NCI-H2196 treated with DMSO at 0.1 percent for 48 hours (cell line): ENCODE results near the gene ZNF516.

Source experiments
- DNase-seq: peaks from one replicate; lab custom pipeline; 2025; ENCODE audit not compliant: unreplicated experiment; lab: John Stamatoyannopoulos, UW

ZNF516 gene

DNA sequence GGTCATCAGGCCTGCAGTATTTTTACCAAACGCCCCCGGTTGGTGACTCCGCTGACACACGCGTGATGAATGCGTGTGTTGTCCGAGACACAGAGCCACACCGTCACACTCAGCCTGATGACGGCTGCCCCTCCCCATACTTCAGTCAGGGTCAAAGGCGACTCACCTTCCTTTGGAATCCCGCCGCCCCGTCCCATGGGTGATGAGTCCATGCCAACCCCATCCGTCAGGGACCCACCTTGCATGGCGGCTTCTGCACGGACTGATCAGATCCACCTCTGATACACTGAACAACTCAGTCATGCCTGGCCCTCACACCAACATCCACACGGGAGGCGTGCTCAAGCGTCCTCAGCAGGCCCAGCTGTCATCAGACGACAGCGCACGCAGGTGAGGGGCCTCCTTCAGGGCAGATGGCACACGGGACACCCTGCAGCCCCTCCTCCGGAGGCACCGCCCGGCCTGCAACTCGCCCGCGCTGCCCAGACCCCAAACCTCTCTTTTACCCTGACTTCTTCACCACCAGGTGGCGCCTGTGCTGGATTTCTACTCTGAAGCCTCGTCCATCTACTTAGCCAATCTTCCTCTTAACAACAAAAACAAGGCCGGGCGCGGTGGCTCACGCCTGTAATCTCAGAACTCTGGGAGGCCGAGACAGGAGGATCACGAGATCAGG lies 89.2 kb downstream of the ZNF516 start:
- peak; percentile 21 for DNase-seq

DNA sequence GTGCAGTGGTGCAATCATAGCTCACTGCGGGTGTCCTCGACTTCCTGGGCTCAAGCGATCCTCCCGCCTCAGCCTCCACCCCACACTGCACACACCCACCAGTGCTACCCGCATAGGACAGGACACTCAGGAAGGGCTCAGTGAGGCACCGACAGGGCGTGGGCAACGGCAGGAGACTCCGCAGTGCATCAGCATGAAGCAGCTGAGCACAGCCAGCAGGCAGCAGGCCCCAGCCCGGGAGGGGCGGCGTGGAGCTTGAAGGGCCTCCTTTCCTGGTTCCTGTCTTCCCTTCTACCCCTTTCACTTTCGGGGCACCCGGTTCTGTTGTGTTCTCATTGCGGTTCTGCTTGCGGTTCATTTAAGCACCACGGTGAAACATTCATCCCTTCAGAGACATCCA lies 89.8 kb downstream of the ZNF516 start:
- no peak for DNase-seq

DNA sequence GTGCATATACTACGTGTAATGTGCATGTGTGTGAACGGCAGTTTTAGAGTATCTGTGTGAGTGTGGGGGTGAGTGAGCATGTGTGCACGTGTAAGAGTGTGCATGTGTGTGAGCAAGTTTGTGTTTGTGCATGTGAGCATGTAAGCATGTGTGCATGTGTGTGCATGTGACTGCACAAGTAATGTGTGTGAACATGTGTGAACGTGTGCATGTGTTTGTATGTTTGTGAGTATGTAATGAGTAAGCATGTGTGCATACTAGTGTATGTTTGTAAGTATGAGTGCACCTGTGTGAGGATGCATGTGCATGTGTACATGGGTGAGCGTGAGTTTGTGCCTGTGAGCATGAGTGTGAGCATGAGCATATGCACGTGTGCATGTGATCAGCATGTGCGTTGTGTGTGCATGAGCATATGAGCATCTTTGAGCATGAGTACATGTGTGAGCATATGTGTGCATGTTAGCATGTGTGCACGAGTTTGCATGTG lies 90.7 kb downstream of the ZNF516 start:
- DNase-seq = no peak

DNA sequence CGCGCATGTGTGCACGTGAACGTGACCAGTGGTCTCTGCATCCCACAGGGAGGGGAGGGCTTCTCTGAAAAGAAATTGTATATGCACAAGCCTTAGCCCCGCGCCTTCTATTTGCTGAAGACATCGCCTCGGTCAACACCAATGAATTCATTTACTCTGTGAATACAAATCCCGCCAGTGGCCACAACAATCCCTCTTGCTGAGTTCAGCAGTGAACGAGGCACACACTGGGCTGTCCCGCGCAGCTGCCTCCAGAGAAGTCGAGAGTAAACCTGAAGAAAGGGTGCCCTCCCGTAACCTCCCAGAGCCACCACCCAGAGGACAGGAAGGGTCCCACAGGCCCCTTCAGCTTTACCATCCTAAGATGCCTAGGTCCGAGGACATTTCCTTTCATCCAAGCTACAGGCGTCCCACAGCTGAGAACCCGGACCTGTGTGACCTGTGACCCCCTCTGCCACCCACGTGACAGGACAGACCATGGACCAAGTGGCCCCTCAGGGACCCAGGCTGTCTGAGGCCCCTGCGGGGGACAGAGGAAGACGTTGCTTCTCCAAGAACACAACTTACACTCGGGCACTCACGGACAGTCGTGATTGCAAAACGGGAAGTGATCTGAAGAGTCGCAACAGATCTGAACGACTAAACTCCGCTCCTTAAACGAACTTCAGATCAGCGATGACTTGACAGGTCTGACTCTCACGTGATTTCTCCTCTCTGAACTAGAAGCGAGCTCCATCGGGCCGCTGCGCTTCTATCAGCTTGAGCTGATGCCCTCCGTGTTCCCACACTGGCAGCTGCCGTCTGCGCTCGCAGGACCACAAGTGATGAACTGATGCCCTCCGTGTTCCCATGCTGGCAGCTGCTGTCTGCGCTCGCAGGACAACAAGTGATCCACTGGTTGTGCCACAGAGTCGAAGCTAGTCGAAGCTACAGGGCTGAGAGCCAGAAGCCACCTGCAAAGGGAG lies 92.7 kb downstream of the ZNF516 start:
- no peak for DNase-seq

DNA sequence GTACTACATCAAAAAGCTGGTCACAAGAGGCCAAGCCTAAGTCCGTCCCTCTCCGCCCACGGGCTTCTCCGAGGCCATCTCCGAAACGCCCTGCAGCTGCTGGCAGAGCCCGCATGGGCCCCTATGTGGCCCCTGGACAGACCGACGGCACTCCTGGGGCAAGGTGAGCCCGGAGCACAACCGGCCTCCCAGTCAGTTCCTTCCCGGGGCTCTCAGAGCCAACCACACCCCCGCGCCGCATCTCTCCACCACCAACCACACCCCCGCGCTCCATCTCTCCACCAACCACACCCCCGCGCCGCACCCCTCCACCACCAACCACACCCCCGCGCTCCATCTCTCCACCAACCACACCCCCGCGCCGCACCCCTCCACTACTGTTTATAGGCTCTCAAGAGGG lies 93.5 kb downstream of the ZNF516 start:
- DNase-seq = no peak

DNA sequence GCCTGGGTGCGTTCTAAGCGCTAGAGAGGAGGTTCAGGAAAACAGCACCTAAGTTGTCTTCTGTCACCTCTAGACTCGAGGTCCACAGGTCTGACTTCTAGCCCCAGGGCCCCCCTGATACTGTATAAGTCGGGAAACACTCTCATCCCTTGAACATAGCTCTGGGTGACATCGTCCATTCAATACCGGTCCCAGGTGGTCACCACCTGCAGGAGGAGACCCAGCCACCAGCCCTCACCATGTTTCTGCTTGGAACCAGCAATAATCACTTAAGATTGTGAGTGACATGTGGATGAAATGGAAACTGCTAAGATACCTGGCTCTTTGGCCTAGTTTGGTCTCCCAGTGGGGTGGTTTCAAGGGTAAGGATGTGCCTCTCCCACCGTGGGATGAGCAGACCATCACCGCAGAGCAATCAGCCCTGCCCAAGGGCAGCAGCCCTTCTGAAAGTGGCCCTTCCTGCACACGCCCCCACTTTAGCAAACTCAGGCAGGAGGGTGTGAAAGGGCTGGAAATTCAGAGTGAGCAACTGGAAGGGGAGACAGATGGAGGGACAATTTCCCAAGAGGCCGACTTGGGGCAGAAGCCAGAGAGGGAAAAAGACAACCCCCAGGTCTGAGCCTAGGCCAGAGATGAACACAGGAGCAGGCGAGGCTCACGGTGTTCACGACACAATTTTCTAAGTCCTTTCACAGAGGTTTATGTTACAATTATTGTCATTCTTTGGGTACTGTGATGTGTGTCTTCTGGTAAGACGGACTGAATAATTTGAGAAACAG lies 95.2 kb downstream of the ZNF516 start:
- DNase-seq = no peak

DNA sequence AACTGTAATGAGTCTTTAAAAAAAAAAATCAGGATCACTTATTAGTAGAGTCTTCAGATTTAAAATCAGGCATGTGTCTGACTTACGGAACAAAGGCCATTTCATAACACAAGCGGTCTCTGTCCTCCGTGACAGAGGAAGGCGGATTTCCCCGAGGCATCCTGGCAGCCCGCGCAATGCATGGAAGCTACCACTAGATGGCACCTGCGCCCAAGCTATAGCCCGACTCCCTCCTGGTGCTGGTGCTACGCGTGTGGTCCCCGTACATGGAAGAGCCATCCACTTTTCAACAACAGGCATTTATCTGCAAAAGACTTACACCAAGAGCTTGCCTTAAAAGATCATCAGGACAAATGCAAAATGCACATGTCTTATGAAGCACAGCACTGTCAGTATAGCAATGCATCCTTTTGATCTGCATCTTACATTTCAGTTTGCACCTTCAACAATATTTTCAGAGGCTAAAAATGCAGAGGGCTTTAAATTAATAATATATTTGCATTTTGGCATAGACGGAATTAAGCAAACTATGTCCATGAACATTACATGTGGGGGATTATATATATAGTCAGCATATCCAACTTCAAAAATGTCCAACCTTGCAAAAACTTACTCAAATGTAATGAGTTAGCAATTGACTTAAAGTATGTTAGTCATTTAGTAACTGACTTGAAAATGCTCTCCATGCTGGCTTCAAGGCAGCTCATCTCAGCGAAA lies 96.0 kb downstream of the ZNF516 start:
- DNase-seq = peak; percentile 64

DNA sequence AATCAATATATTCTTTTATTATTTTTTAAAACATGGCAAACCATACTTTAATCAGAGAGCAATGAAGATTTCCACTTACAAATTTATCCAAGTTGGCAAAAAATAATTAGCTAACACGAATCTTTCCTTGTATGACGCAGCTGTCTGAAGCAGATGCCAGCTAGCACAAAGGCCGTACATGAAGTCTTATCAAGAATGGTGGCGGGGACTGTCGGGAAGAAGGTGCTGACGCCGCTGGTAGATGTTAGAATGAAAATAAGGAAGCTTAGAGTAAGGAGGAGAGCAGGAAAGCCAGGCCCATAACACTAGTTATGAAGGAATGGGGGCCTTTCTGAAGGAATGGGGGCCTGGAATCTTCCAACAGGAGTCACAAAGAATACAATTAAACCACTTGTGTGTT lies 96.7 kb downstream of the ZNF516 start:
- DNase-seq = no peak

DNA sequence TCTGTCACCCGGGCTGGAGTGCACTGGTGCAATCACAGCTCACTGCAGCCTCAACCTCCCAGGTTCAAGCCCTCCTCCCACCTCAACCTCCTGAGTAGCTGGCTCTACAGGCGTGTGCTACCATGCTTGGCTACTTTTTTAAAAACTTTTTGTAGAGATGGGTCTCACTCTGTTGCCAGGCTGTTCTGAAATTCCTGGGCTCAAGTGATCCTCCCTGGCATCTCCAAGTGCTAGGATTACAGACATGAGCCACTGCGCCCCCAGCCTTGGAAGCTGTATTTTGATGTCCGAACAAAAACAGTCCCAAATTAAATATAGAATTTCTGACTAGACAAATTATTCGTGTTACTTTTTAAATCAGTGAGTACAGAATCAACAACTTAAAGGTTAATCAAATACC lies 97.4 kb downstream of the ZNF516 start:
- DNase-seq = no peak

DNA sequence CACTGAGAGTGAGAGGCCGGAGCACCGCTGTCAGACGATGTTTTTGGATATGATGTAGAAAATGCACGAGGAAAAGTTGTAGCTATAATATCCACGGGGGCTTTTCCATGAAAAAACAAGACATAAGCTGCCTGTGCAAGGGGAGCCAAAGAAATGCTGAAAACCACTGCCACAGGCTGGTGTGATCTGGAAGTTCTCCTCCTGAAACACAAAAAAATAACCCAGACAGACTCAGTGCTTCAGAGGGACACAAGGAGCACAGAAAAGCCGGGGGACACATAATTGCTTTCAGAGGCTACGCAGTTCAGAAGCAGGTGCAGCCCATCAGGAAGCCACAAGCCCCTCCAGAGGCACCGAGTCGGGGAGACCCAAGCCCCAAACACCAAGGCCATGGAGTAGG lies 98.2 kb downstream of the ZNF516 start:
- DNase-seq = no peak

DNA sequence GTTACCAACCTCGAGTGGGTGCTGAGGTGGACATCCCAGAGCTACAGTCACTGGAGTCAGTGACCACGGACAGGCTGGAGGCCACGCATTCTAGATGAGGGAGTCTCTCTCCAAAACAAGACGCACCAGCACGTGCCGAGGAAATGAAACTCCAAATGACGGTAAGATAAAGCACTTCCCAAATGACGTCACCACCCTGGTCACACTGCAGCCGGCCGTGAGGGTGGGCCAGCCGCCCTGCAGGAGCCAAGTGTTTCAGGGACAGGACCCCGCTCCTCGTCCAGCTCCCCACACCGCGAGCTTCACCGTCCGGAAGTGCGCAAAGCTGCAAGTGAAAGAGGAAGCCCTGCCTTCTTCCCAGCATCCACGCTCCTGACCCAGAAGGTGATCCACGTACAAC lies 99.4 kb downstream of the ZNF516 start:
- DNase-seq = no peak

DNA sequence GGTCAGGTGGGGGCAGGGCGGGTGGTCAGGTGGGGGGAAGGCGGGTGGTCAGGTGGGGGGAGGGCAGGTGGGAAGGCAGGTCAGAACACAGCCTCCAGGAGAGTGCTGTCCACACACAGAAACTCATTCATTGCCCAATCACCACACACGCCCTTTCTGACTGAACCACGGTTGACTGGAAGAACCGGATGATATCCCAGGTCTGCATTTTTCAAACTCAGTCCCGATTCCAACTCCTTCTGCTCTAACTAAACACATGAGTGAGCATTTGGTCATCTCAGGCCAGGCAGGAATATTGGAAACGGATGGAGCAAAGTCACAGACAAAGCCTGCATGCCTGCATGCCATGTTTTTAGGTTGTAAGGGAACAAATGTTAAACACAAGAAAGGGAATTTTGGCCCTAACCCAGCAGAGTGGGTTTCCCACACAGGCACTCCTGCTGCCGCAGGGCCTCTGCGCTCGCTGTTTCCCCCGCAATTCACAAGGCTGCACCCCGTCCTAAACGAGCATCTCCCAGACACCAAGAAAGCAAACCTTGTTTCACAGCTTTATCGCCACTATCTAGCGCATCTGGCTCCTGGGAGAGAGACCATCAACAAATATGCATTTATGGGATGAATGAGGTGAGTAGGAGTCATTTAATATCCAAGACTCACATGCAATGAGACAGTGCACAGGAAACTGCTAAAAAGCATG lies 100.1 kb downstream of the ZNF516 start:
- DNase-seq = no peak

DNA sequence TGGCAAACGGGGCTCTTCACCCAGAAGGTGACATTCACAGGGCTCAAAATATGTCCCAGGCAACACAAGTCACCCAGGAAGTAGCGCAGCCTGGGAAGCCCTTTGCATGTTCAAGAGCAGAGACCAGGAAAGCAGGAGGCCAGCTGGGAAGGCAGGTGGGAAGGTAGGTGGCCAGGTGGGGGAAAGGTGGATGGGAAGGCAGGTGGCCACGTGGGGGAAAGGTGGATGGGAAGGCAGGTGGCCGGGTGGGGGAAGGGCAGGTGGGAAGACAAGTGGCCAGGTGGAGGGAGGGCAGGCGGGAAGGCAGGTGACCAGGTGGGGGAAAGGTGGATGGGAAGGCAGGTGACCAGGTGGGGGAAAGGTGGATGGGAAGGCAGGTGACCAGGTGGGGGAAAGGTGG lies 102.7 kb downstream of the ZNF516 start:
- no peak for DNase-seq

DNA sequence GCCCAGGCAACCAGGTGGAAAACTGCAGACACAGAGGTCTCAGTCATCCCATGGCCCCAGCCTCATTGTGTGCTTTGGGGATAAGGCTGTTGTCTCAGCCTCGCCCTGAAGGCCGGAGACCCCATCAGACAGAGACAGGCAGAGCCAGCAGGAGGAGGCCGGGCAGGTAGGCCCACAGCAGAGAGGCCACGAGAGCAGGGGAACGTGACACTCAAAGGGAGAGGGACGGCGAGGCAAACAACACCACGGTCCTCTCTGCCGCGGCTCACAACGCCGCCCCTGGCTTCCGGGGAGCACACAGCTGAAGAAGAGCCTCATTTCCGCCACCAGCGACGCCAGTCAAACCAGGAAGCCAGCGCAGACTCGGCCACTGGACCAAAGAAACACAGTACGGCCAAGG lies 103.3 kb downstream of the ZNF516 start:
- DNase-seq = no peak

DNA sequence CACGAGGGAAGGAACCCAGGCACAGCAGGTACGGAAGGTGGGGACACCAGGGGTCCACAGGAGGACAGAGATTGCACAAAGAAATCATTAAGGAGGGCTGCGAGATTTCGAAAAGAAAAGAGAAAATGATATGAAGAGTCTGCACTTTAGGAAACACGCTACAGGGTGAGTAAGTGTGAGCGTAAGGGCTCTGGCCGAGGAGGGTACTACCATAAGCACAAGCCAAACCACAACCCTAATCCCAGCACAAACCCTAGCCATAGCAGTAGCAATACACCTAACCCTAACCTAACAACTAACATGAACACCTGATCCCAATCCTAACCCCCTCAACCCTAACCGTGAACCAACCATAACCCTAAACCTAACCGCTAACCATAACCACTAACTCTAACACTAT lies 104.0 kb downstream of the ZNF516 start:
- no peak for DNase-seq

DNA sequence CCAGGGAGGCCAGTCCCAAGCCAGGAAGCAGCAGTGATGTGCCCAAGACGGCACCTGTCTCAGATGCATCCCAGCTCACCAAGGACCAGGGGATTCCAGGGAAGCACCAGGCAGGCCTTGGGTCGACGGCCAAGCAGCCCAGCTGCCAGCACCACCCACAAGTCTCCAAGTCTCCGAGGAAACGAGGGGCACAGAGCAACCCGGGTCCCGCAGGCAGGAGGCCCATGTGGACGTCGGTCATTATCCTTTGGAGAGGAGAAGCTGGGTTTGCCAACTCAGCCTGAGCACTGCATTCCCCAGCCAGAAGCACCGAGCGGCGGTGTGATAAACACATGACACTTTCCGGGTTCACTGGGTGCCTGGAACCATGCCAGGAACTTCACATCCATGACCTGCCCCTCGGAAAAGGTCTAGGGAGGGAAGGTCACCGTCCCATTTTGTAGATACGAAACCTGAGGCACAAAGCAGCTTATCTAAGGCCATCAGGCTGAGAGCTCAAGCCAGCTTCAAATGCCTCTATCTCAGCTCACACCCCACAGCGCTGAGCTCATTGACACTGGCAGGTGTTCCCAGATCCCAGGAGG lies 104.5 kb downstream of the ZNF516 start:
- no peak for DNase-seq

DNA sequence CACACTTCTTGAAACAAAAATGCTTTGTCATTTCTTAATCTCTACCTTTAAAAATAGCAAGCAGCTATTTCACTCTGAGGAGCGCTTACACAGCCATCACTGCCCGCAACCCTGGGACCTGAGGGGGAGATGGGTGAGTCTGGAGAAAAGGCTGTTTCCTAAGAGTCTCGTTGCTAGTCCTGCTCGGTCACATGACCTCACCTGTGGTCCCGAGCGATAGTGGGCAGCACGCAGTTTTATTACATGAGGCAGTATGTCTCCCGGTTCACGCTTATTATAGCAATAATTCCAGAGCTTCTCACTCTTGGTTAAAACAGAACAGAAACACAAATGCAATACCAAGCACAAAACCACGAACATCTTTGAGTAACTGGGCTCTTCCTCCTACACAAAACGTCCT lies 105.3 kb downstream of the ZNF516 start:
- no peak for DNase-seq

DNA sequence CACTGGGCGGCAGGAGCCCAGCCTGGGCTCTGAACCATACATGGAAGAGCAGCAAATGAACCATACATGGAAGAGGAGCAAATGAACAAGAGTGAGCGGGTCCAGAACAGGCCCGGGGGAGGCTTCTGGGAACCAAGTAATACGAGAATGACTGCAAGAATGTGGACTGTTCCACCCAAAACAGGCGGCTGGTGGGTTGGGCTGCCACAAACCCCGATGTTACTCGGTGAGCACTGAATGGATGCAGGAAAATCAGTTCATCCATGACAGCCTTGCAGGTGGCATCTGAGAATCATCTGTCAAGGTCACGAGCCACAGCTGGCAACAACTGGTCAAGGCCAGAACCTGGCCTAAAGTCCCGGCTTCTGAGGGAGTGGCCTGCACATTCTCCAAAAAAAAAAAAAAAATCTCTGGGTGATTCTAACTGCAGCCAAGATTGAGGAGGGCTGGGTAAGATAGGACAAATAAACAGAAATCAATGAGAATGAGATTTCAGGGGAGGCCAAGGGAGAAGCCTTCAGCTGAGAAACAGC lies 106.1 kb downstream of the ZNF516 start:
- no peak for DNase-seq

DNA sequence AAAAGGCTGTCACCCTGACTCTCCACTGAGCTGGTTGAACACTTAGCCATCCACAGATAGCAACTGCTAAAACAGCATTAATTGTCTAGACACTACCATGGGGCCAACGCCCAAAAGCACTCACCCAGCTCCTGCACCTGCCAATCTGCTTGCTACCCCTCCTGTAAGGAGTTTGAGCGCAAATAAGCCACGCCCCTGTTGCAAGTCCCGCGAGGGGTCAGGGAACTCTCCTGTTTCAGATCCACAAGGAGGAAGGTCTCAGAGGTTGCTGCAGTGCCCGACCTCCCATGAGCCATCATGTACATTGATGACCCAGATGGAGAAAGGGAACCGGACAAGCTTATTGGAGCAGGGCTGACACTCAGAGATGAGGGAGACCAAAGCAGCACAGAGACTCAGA lies 106.8 kb downstream of the ZNF516 start:
- no peak for DNase-seq

DNA sequence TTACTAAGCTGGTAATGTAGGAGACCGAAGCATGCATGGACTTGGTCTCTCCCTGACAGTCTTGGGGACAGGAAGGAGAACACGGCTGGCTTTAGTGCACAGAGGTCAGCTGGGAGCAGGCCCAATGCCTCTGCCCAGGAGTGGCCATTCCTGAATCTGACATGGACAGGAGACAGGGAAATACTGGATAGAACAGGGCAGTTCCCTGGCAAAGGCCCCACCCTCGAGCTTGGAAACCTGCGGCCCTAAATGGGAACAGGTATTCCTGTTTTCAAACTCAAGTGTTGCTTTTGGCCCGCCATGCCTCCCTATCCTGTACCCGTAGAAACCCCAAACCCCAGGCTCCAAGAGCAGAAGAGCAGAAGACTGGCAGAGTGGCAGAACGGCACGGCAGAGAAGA lies 107.4 kb downstream of the ZNF516 start:
- no peak for DNase-seq
